CD4-positive, alpha-beta T cell (primary cell): ENCODE results near the gene YTHDF1. TPM values are rescaled to one million over a fixed set of nuclear protein-coding genes. Genes with fewer than 3 reads are reported as not detected.

Experiments
- ATAC-seq: fragments of 200-7000 bp; cut with Tn5 transposase; one replicate; pipeline ENCODE4 v1.10.0; 2022; ENCODE audit warnings: mild to moderate bottlenecking; ENCODE audit not compliant: poor library complexity
- CTCF ChIA-PET: fragments of 350-600 bp; sonication (Branson Sonifier 250); formaldehyde crosslinking; loops from one replicate; lab custom pipeline; 2021; ENCODE audit warnings: antibody characterized with exemption, inconsistent platforms; lab: Charles Lee
- POLR2A ChIA-PET: fragments of 350-600 bp; sonication (Branson Sonifier 250); formaldehyde crosslinking; loops from one replicate; lab custom pipeline; 2021; ENCODE audit warnings: antibody characterized with exemption, inconsistent platforms; lab: Charles Lee
- DNase-seq, 14 experiments: peaks; one replicate each; pipeline ENCODE4 v3.0.0-alpha.2; 2013 to 2020; ENCODE audit warnings: mixed read lengths in 2 of 14
- H3K27ac ChIP-seq, 2 donors: one replicate each; pipeline versions ENCODE4 v1.5.1 to v1.7.0; 2013; ENCODE audit warnings: low read length in 2 of 2, low read depth in 1 of 2, mild to moderate bottlenecking in 1 of 2
- H3K27me3 ChIP-seq, 2 experiments: 1 replicate in 1 of 2; 2 replicates in 1 of 2; pipeline versions ENCODE4 v1.6.1 to v1.7.0; 2013; ENCODE audit warnings: low read length in 2 of 2, control low read depth in 1 of 2, mild to moderate bottlenecking in 1 of 2, moderate library complexity in 1 of 2; ENCODE audit not compliant: insufficient read depth in 2 of 2, control insufficient read depth in 1 of 2
- H3K36me3 ChIP-seq: one replicate; pipeline ENCODE4 v1.6.1; 2013; ENCODE audit warnings: low read length, control low read depth; ENCODE audit not compliant: insufficient read depth
- H3K4me1 ChIP-seq: one replicate; pipeline ENCODE4 v1.6.1; 2013; ENCODE audit warnings: low read length, control low read depth; ENCODE audit not compliant: insufficient read depth
- H3K4me3 ChIP-seq: one replicate; pipeline ENCODE4 v1.5.1; 2013; ENCODE audit warnings: mild to moderate bottlenecking, low read length, moderate library complexity
- H3K9me3 ChIP-seq, 2 experiments: 1 replicate in 1 of 2; 2 replicates in 1 of 2; pipeline versions ENCODE4 v1.6.1 to v1.7.0; 2013; ENCODE audit warnings: low read length in 2 of 2, mild to moderate bottlenecking in 2 of 2, control low read depth in 1 of 2, moderate library complexity in 1 of 2; ENCODE audit not compliant: control insufficient read depth in 1 of 2, insufficient read depth in 1 of 2
- H3K27ac Mint-ChIP-seq: one replicate; pipeline ENCODE4 v1.8.0; 2020; ENCODE audit warnings: mixed read lengths
- H3K27me3 Mint-ChIP-seq: one replicate; pipeline ENCODE4 v1.8.0; 2021; ENCODE audit warnings: mixed read lengths
- H3K36me3 Mint-ChIP-seq: one replicate; pipeline ENCODE4 v1.8.0; 2021; ENCODE audit warnings: low read depth, mixed read lengths
- H3K4me1 Mint-ChIP-seq: one replicate; pipeline ENCODE4 v1.8.0; 2021; ENCODE audit warnings: low read depth, mixed read lengths
- H3K4me3 Mint-ChIP-seq: one replicate; pipeline ENCODE4 v1.8.0; 2020; ENCODE audit warnings: mild to moderate bottlenecking, mixed read lengths
- H3K9me3 Mint-ChIP-seq: one replicate; pipeline ENCODE4 v1.8.0; 2020; ENCODE audit warnings: mixed read lengths
- intact Hi-C, 2 experiments: fragments of 100-400 bp; cut with DNase I in 1 of 2; cut with micrococcal nuclease in 1 of 2; formaldehyde crosslinking; loops; one replicate each; pipeline versions ENCODE4 v1.15.1 to v1.9.0; 2023 to 2025; cut with DNase I, micrococcal nuclease
- total RNA-seq, 174 experiments: library from RNA in 2 of 174; stranded (reverse) in 2 of 174; gene quantifications; one replicate each; pipeline ENCODE4 v1.2.3 and lab custom pipeline; 2021 to 2026
- TF ChIP-seq, protein P1 (sequence below): fragments of 200-600 bp; IDR thresholded peaks from one replicate; pipeline ENCODE4 v1.8.0; 2022; ENCODE audit warnings: antibody characterized with exemption, mild to moderate bottlenecking

YTHDF1 gene
- total RNA-seq, 2 experiments from 2014 or later = 43.7 to 44.1 TPM

DNA sequence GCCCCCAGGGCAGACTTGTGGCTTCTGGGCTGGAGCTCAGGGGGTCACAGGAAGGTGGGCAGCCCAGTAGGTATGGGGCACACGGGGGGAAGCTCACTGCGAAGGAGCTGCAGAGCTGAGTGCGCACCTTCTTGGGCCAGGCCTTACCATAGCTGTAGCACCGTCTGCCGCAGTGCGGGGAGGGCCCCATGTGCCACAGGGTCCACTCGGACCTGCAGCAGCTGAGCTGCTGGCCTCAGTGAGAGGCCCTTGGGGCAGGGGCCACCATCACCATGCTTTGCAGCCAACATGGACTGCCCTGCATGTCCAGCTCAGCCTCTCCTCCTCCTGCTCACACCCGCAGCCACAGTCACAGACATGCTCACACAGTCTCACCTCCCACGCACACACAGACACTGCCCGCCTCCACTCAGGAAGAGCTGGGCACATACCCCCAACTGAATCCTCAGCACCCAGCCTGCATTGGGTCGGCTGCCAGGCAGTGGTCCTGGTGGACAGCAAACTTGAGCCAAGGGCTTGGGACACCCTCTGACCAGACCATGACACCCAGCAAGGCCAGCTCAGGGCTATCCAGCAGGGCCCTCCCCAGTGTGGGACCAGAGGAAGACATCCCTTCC, 35.3 kb downstream of the YTHDF1 start:
- DNase-seq = no peak
- Mint-ChIP-seq H3K4me3 (no peak overlapping the region), H3K9me3 (no peaks in the 10 kb centered on the region), H3K27ac (no peak overlapping the region), H3K36me3 (no peaks in the 10 kb centered on the region), H3K4me1 (peaks cover 4% of the 10 kb centered on the region), H3K27me3 (peaks cover 35% of the 10 kb centered on the region)
- H3K36me3 ChIP-seq = no peaks in the 10 kb centered on the region
- no peak overlapping the region for H3K27ac ChIP-seq
- ChIA-PET CTCF (interaction anchor here (0.6 to 1.3 kb wide), 2 partner anchors 37 to 124 kb away, joined by 3 read pairs; no protein-coding TSS in a partner anchor), POLR2A (no interaction called here)
- peaks cover 38 to 54% of the 10 kb centered on the region in 2 experiments for H3K27me3 ChIP-seq
- H3K4me1 ChIP-seq = peaks cover 27% of the 10 kb centered on the region
- TF ChIP-seq, protein P1, sequence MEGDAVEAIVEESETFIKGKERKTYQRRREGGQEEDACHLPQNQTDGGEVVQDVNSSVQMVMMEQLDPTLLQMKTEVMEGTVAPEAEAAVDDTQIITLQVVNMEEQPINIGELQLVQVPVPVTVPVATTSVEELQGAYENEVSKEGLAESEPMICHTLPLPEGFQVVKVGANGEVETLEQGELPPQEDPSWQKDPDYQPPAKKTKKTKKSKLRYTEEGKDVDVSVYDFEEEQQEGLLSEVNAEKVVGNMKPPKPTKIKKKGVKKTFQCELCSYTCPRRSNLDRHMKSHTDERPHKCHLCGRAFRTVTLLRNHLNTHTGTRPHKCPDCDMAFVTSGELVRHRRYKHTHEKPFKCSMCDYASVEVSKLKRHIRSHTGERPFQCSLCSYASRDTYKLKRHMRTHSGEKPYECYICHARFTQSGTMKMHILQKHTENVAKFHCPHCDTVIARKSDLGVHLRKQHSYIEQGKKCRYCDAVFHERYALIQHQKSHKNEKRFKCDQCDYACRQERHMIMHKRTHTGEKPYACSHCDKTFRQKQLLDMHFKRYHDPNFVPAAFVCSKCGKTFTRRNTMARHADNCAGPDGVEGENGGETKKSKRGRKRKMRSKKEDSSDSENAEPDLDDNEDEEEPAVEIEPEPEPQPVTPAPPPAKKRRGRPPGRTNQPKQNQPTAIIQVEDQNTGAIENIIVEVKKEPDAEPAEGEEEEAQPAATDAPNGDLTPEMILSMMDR = no peak
- intact Hi-C loops = loop anchor here in 1 of 2 experiments (5.0 kb wide), 1 partner anchor 202 kb away; no protein-coding TSS in a partner anchor
- no peak overlapping the region for H3K4me3 ChIP-seq
- ATAC-seq = no peak
- peaks cover 0 to 31% of the 10 kb centered on the region in 2 experiments for H3K9me3 ChIP-seq

DNA sequence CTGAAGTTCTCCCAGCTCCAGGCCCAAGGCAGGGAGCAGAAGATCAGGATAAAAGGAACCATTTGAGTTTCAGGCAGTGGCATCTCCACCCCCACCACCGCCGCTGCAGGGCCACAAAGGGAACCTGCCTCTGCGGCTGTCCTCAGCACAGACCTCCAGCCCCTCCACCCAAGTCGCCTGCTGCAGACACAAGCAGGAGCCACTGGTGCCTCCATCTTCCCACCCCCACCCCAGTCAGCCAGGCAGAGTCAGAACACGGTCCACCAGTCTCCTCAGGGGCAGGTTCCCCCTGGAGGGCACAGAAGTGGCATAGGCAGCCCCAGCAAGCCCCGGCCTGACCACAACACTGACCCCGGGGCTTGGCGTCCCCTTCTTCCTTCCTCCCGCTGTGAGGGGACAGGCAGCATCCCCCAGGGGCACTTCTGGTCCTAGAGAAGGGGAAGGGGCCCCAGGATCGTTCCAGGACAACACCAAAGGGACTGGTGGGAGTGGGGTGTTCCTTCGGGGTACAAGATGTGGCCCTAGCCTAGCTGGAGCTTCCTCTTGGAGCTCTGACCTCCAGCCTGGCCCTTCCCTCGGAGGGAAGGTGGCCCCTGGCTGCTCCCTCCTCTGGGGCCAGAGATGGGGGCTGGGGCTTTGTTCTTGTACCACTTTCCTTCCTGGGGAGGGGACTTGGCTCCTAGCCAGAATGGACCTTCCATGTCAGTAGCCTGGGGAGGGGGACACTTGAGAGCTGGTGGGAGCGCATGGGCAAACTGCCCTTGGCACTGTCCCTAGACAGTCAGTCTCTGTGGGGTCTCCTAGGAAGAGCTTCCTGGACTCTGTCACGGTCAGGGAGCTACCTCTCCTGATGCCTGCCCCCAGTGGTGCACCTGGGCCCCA, 36.0 kb downstream of the YTHDF1 start:
- Mint-ChIP-seq H3K4me1 (peaks cover 4% of the 10 kb centered on the region), H3K27ac (no peak overlapping the region), H3K36me3 (no peaks in the 10 kb centered on the region), H3K27me3 (peaks cover 35% of the 10 kb centered on the region), H3K9me3 (no peaks in the 10 kb centered on the region), H3K4me3 (no peak overlapping the region)
- Histone ChIP-seq H3K9me3 (peaks cover 0 to 33% of the 10 kb centered on the region in 2 experiments), H3K4me3 (no peak overlapping the region), H3K27ac (no peak overlapping the region), H3K27me3 (peaks cover 42 to 61% of the 10 kb centered on the region in 2 experiments), H3K36me3 (no peaks in the 10 kb centered on the region), H3K4me1 (peaks cover 27% of the 10 kb centered on the region)
- intact Hi-C loops = loop anchor here (1.0 to 10.0 kb wide), 4 partner anchors 75 to 208 kb away; no protein-coding TSS in a partner anchor
- TF ChIP-seq, protein P1 = no peak
- DNase-seq = peak in 1 of 14 experiments; percentile 31
- no peak for ATAC-seq
- CTCF ChIA-PET = interaction anchor here (1.3 kb wide), 1 partner anchor 124 kb away, joined by 3 read pairs; no protein-coding TSS in a partner anchor
- POLR2A ChIA-PET = no interaction called here

DNA sequence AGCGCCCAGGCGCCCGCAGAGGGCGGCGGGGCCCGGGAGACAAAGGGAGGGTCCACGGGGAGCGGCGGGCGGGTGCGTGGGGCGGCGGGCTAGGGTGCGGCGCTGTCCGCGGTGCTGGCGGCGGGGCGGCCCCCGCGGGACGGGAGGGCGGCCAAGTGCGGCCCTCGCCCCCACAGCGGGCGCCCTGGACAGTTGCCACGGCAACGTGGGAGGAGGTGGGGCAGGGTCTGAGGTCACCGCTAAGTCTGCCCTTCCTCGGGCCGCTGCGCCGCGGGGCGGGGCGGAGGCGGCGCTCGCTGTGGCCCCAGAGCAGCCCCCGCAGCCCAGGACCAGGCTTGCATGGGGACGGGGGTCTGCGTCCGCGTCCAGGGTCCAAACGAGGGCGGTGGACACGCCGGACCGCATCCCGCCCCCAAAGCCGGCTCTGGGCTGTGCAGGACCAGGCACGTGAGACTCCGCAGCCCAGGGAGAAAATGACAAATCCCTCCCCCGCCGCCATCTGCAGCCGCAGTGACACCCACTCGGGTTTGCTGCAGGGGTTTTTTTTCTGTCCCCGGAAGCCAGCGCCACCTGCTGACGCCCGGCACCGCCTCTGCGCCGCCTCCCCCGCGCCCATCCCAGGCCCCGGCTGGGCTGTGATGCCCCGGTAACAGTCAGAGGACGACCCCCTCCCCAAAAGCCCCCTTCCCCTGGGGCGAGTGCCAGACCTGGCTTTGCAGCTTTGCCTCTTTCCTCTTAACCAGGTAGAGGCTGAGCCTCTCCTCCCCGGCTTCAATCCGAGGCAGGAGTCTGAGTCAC, 36.8 kb downstream of the YTHDF1 start:
- Mint-ChIP-seq H3K36me3 (no peaks in the 10 kb centered on the region), H3K27ac (no peak overlapping the region), H3K27me3 (peaks cover 41% of the 10 kb centered on the region), H3K4me1 (peaks cover 4% of the 10 kb centered on the region), H3K4me3 (peak overlapping the region; percentile 65), H3K9me3 (no peaks in the 10 kb centered on the region)
- CTCF ChIA-PET = no interaction called here
- TF ChIP-seq, protein P1 = peak; percentile 68
- ATAC-seq (peak; percentile 82), DNase-seq (peak; percentile 46 to 84 (median 64))
- POLR2A ChIA-PET = no interaction called here
- H3K36me3 ChIP-seq = no peaks in the 10 kb centered on the region
- H3K27ac ChIP-seq = no peak overlapping the region
- H3K27me3 ChIP-seq = peaks cover 49 to 69% of the 10 kb centered on the region in 2 experiments
- peaks cover 30% of the 10 kb centered on the region for H3K4me1 ChIP-seq
- intact Hi-C loops = loop anchor here (1.0 to 10.0 kb wide), 3 partner anchors 74 to 207 kb away; no protein-coding TSS in a partner anchor
- H3K4me3 ChIP-seq = peak overlapping the region; percentile 30
- peaks cover 0 to 33% of the 10 kb centered on the region in 2 experiments for H3K9me3 ChIP-seq
